NCI-H2029 treated with DMSO at 0.1 percent for 48 hours (cell line): ENCODE data around the gene FAM170B.

Source experiments
- DNase-seq: peaks from one replicate; lab custom pipeline; 2025; lab: John Stamatoyannopoulos, UW

The FAM170B gene

GRCh38 chr10:49152037-49152436 is 18.2 kb upstream of the FAM170B start:
- no peak for DNase-seq

- DNase-seq = no peak
These were observed 17.7 kb upstream of the FAM170B start for GRCh38 chr10:49151481-49151880.

GRCh38 chr10:49151025-49151445 is 17.2 kb upstream of the FAM170B start:
- DNase-seq = no peak

GRCh38 chr10:49150426-49150825 is 16.6 kb upstream of the FAM170B start:
- DNase-seq = no peak

DNA sequence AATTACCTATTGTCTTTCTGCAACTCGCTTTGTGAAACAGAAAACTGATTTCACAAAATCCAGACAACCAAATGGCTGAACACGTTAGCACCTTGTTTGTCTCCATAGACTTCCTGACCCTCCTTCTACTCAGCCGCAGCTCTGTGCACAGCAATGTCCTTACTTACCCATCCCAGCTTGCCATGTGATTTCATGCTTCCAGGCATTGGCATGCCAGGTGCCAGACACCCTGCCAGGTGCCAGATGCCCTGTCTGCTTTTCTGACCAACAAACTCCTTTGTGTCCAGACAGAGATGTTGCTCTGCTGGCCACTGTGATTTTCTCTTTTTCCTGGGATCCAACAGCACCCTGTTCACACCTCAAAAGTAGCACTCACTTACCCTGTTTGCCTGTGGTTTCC is 16.1 kb upstream of the FAM170B start:
- no peak for DNase-seq

DNA sequence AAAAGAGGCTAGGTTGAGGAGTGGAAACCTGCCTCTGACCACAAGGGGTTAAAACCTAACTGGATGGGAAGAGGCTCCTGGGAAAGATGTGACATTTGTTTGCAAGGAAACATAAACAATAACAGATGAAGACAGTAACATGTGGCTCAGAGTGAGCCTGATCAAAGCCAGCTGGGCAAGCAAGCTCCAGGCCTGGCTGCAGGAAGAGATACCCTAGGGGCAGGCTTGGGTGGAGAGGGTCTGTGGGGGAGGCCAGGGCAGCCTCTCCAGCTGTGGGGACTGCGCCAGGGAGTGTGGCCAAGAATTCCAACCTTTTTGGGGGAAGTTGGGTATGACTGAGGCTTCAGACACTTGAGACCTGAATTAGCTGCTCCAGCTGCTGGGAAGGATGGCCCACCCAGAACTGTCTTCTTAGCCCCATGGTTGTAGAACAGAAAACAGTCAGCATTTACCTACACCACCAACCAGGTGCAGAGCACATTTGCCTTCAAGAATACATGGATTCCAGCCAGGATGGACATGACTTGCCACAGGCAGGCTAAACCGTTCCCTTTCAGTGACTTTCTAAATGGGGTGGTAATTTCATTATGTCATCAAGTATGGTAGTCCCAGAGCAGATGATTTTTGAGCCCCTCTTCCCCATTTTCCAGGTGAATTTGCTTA is 10.4 kb upstream of the FAM170B start:
- DNase-seq = no peak

DNA sequence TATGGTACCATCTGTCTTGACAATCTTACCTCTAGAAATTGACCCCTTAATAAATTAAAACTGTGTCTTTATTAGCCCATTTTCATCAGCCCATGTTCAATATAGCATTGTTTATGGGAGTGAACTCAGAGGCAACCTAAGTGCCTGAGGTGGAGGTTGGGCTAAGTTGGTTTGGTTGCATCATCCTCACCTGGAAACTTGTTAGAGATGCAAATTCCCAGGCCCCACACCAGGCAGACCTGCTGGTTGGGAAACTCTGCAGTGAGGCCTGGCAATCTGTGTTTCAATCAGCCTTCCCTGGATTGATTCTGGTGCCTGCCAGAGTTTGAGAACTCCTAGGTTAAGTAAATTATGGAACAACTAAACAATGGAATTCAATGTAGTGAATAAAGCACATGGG is 9.4 kb upstream of the FAM170B start:
- no peak for DNase-seq

GRCh38 chr10:49141541-49142332 is 7.9 kb upstream of the FAM170B start:
- no peak for DNase-seq

DNA sequence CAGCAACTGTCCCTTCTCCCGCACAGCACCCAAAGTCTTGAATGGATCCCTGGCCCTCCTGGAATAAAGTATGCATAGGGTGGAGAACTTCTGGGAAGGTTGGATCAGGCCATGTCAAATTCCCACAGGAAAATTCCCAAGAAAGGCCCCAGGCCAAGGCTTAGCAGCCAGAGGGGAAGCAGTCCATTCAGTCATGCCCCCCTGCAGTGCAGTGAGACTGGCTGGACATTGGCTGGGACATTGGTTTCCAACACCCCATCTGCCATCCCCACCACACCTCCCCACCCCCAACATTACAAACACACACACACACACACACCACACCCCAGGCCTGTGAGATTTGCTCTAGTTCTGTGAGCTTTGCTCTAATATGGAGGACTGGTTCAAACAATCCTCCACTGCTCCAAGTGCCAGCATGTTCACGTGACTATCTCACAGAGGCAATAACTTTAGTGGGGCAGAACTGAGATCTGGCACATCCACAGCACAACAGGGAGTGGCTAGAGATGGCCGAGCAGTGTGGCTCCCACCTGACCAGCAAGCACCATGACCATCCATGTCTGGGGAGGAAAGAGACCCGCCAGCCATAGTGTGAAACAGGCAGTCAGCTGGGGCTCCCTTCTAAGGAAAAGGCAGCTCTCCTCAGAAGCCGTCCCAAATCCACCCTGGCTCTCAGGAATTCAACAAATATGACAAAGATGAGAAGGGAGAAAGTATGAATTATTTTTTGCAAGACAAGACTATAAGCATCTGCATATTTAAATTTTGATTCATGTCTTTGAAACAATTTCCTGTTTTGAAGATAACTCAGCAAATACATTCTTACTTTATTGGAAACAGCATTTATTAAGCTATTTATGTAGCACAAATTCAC is 6.7 kb upstream of the FAM170B start:
- DNase-seq = no peak

DNA sequence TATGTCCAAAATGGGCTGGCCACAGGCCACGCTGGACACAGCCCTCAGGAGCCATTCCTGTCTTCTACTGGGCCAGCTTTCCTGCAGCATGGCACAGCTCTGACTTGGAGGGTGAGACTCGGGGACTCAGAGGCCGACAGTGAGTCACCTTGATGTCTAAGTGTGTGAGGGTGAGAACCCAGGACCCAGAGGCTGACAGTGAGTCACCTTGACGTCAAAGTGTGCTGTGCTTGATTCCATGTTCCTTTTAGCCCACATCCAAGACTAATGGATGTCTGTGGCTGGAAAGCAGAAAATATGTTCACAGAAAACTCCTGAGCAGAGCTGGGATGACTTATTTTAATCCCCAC is 6.0 kb upstream of the FAM170B start:
- DNase-seq = no peak

- no peak for DNase-seq
These were observed 5.4 kb upstream of the FAM170B start for GRCh38 chr10:49139028-49139845.

- no peak for DNase-seq
These were observed 4.6 kb upstream of the FAM170B start for GRCh38 chr10:49138361-49138891.

- DNase-seq = no peak
These were observed 2.7 kb upstream of the FAM170B start for GRCh38 chr10:49136525-49136924.

GRCh38 chr10:49135575-49136313 is 1.9 kb upstream of the FAM170B start:
- no peak for DNase-seq

GRCh38 chr10:49134327-49134726 is 506 bp upstream of the FAM170B start:
- DNase-seq = no peak

GRCh38 chr10:49132362-49132737 is 1.5 kb downstream of the FAM170B start:
- no peak for DNase-seq

- DNase-seq = no peak
These were observed 2.1 kb downstream of the FAM170B start for GRCh38 chr10:49131507-49132361.

DNA sequence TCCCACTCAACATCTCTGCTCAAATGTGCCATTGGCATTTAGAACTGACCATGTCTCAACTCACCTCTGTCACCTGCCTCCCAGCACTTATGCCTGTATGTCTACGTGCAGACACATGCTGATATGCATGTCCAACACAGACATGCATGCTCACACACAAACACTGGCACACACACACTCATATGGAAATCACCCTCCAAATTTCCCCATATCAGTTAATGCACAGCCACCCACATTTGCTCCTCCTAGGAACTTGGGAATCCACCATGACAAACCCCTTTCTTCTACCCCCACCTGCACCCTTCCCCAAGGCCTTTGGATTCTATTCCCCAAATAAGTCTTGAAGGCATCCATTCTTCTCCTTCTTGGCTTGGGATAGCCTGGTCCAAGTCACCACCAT is 4.4 kb downstream of the FAM170B start:
- DNase-seq = no peak

GRCh38 chr10:49128854-49129253 is 5.0 kb downstream of the FAM170B start:
- DNase-seq = no peak
